Thyroid gland (tissue), 4 donors: Measurements from ENCODE around the gene ARID4A.
"Not testable (repeated sequence)": the region's sequence is repeated elsewhere in the genome, so short reads cannot be mapped to it uniquely, and the experiment has no call there.

Source experiments
- CTCF ChIP-seq, 6 experiments: fragments of 200-600 bp in 3 of 6; fragments of 450-650 bp in 3 of 6; sonication (generic) in 3 of 6; IDR thresholded peaks; one replicate each; pipeline ENCODE4 v1.5.1; 2016 to 2019; ENCODE audit warnings: antibody characterized with exemption in 6 of 6, mild to moderate bottlenecking in 2 of 6, inconsistent platforms in 1 of 6, moderate library complexity in 1 of 6
- POLR2A ChIP-seq, 2 donors: fragments of 450-650 bp; IDR thresholded peaks; one replicate each; pipeline ENCODE4 v1.6.1; 2017; ENCODE audit warnings: antibody characterized with exemption in 2 of 2, mild to moderate bottlenecking in 2 of 2, moderate library complexity in 1 of 2

- not testable (repeated sequence) for TF ChIP-seq CTCF, POLR2A (IDR thresholded peaks at IDR 0.05)
Observed at GRCh38 chr14:58343535-58343934, 45.2 kb downstream of the ARID4A start.
